Heart left ventricle (tissue), 16 donors: ENCODE data around the gene ANKS3. TPM values are rescaled to one million over a fixed set of nuclear protein-coding genes. Genes with fewer than 3 reads are reported as not detected.

Source experiments
- ATAC-seq, 4 donors: fragments of 200-7000 bp; cut with Tn5 transposase; one replicate each; pipeline ENCODE4 v1.9.1; 2020 to 2022; ENCODE audit warnings: moderate library complexity in 4 of 4, mild to moderate bottlenecking in 3 of 4, moderate number of reproducible peaks in 1 of 4
- DNase-seq, 5 donors: peaks; one replicate each; pipeline ENCODE4 v3.0.0-alpha.2; 2020
- H3K27ac ChIP-seq, 12 donors: fragments of 200-600 bp; sonication (generic) in 4 of 12; one replicate each; pipeline versions ENCODE4 v1.5.0 to v1.8.0; 2016 to 2022; ENCODE audit warnings: mild to moderate bottlenecking in 2 of 12
- H3K27me3 ChIP-seq, 9 donors: fragments of 200-600 bp; sonication (generic) in 2 of 9; one replicate each; pipeline versions ENCODE4 v1.5.1 to v1.8.0; 2016 to 2022; ENCODE audit warnings: mild to moderate bottlenecking in 3 of 9
- H3K36me3 ChIP-seq, 9 donors: fragments of 200-600 bp; sonication (generic) in 2 of 9; one replicate each; pipeline versions ENCODE4 v1.5.0 to v1.8.0; 2018 to 2022; ENCODE audit warnings: mild to moderate bottlenecking in 2 of 9
- H3K4me1 ChIP-seq, 12 donors: fragments of 200-600 bp; sonication (generic) in 4 of 12; one replicate each; pipeline versions ENCODE4 v1.5.0 to v1.8.0; 2016 to 2022; ENCODE audit warnings: mild to moderate bottlenecking in 3 of 12
- H3K4me3 ChIP-seq, 12 donors: fragments of 200-600 bp; sonication (generic) in 4 of 12; one replicate each; pipeline versions ENCODE4 v1.5.0 to v1.8.0; 2017 to 2022; ENCODE audit warnings: mild to moderate bottlenecking in 9 of 12, moderate library complexity in 4 of 12
- H3K9me3 ChIP-seq, 12 donors: fragments of 200-600 bp; sonication (generic) in 4 of 12; one replicate each; pipeline versions ENCODE4 v1.5.0 to v1.8.0; 2016 to 2022; ENCODE audit warnings: mild to moderate bottlenecking in 1 of 12
- POLR2A ChIP-seq, 2 donors: fragments of 450-650 bp; IDR thresholded peaks; one replicate each; pipeline ENCODE4 v1.6.1; 2017; ENCODE audit warnings: antibody characterized with exemption in 2 of 2, mild to moderate bottlenecking in 2 of 2, moderate library complexity in 2 of 2
- WGBS, 4 donors: extraction: QIAGEN DNeasy Blood & Tissue Kit in 2 of 4; methylation state at CpG; one replicate each; pipeline versions ENCODE4 v1.1.5 to v1.1.7; 2013 to 2018; 5-methylcytosine and 5-hydroxymethylcytosine counted together
- intact Hi-C, 10 donors: fragments of 100-400 bp; cut with DNase I; formaldehyde crosslinking; loops; one replicate each; pipeline versions ENCODE4 v1.11.1 to v1.14.2; 2022
- polyA plus RNA-seq, 2 donors: library from polyadenylated mRNA; stranded (reverse); fragments of 200-250 nt; gene quantifications; one replicate each; pipeline ENCODE4 v1.2.3, GENCODE V29; 2013
- total RNA-seq, 9 donors: library from RNA; depleted of rRNA in 2 of 9; stranded (reverse); fragments of >200 nt in 2 of 9; fragmentation: NEBNext Ultra II Directional in 3 of 9; extraction: Animal tissue kit (Norgen Biotek cat#: 25700) in 3 of 9; gene quantifications; one replicate each; pipeline versions ENCODE4 v1.1.0 to v1.2.4, GENCODE V29; 2016 to 2023
- TF ChIP-seq, protein P1 (sequence below), 12 donors: fragments of 200-600 bp; sonication (generic) in 4 of 12; IDR thresholded peaks; one replicate each; pipeline versions ENCODE4 v1.5.0 to v1.8.0; 2018 to 2022; ENCODE audit warnings: antibody characterized with exemption in 12 of 12, mild to moderate bottlenecking in 5 of 12
- donor health status: ischemic (EF 13 %, LVEDD 7.1; RV severe dilation, severe dysfunction).
- donor health status: healthy with polysubstance abuse.
- donor health status: DM: no; HTN: yes; CAD: no.
- donor health status: DM: no; HTN: no; CAD: no.
- donor health status: ischemic (EF 25% LVEDD 6.9; RV normal size, moderate dysfunction).
- donor health status: ischemic (EF 25% LVEDD 5.7; RV mildly dilated, moderate dysfunction).
- donor health status: healthy.
- donor health status: DM: yes; HTN: yes; CAD: no.
- donor health status: ischemic (EF 35%, LVEDD 5.7; RV mildly dilated, moderate dysfunction).
- donor health status: nonischemic (EF 11% LVEDD 7.7; RV severe dilation, severe dysfunction).
- donor health status: DM: yes; HTN: yes; CAD: no.
- donor health status: PGD.
- donor health status: ischemic (EF 29% LVEDD 5.4; RV normal size, mild dysfunction).
- donor health status: nonischemic (EF 23%, LVEDD 6.1; RV moderate dilation, normal function).

The ANKS3 gene
- total and polyA plus RNA-seq, 11 donors, result 5.1 to 12.7 (median 9.2) TPM

DNA sequence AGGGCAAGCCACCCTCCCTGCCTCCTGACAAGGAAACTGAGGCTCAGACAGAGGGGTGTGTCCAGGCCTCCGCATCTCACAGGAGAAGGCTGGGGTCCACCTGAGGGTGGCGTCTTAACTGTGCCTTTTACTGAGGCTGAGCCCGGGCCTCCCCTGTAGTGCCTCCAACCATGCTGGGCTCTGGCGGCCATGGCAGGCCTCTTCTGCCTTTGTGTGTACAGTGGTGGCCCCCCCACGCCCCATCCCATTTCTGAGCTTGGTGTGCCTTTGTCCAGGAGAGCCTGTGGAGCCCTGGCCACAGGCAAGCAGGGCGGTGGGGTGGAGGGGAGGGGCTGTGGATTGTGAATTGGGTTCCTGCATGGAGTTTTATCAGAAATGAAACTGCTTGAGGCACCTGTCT lies 78.3 kb downstream of the ANKS3 start:
- peaks cover 0 to 92% (median 81%) of the 10 kb centered on the region in 9 donors for H3K36me3 ChIP-seq
- intact Hi-C loops, result no loop called here

DNA sequence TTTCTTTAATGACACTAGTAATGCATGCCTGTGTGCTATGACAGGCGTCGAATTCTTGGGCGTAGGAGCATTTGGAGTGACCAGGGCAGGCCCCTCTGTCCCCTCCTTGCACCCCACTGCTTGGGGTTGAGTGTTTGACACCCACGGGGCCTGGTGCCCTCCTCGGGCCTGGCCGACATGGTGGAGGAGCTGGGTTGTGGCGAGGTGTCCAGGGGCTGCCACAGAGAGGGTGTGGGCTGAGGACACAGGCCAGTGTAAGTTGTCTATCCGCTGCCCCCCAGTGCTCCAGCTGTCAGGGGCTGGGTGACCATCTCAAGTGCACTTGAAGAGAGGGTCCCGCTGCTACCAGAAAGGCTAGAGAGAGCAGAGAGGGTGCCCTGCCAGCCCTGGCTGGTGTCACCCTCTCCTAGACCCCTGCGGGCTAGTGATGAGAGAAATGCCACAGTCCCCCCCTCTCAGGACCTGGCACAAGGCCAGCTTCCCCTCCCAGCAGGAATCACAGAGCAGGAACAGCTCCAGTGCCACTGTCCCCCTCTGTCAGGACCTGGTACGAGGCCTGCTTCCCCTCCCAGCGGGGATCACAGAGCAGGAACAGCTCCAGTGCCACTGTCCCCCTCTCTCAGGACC lies 79.0 kb downstream of the ANKS3 start:
- intact Hi-C loops, result no loop called here
- H3K36me3 ChIP-seq, result peaks cover 0 to 100% (median 85%) of the 10 kb centered on the region in 9 donors
- no peak for DNase-seq

More for the DNA sequence above, 78.3 kb downstream of the ANKS3 start:
- TF ChIP-seq POLR2A (IDR thresholded peaks at IDR 0.05), result no peak
- TF ChIP-seq, protein P1, sequence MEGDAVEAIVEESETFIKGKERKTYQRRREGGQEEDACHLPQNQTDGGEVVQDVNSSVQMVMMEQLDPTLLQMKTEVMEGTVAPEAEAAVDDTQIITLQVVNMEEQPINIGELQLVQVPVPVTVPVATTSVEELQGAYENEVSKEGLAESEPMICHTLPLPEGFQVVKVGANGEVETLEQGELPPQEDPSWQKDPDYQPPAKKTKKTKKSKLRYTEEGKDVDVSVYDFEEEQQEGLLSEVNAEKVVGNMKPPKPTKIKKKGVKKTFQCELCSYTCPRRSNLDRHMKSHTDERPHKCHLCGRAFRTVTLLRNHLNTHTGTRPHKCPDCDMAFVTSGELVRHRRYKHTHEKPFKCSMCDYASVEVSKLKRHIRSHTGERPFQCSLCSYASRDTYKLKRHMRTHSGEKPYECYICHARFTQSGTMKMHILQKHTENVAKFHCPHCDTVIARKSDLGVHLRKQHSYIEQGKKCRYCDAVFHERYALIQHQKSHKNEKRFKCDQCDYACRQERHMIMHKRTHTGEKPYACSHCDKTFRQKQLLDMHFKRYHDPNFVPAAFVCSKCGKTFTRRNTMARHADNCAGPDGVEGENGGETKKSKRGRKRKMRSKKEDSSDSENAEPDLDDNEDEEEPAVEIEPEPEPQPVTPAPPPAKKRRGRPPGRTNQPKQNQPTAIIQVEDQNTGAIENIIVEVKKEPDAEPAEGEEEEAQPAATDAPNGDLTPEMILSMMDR (IDR thresholded peaks at IDR 0.05), result no peak
- Histone ChIP-seq H3K27me3 (no peaks in the 10 kb centered on the region), H3K4me3 (no peak overlapping the region), H3K27ac (no peak overlapping the region), H3K9me3 (no peaks in the 10 kb centered on the region), H3K4me1 (peaks cover 0 to 16% (median 11%) of the 10 kb centered on the region in 12 donors)
- no peak for DNase-seq
- ATAC-seq, result no peak
- WGBS, 4 donors, result 96 to 100% (median 98%) methylated on average over 1 to 6 of the region's 6 CpGs

DNA sequence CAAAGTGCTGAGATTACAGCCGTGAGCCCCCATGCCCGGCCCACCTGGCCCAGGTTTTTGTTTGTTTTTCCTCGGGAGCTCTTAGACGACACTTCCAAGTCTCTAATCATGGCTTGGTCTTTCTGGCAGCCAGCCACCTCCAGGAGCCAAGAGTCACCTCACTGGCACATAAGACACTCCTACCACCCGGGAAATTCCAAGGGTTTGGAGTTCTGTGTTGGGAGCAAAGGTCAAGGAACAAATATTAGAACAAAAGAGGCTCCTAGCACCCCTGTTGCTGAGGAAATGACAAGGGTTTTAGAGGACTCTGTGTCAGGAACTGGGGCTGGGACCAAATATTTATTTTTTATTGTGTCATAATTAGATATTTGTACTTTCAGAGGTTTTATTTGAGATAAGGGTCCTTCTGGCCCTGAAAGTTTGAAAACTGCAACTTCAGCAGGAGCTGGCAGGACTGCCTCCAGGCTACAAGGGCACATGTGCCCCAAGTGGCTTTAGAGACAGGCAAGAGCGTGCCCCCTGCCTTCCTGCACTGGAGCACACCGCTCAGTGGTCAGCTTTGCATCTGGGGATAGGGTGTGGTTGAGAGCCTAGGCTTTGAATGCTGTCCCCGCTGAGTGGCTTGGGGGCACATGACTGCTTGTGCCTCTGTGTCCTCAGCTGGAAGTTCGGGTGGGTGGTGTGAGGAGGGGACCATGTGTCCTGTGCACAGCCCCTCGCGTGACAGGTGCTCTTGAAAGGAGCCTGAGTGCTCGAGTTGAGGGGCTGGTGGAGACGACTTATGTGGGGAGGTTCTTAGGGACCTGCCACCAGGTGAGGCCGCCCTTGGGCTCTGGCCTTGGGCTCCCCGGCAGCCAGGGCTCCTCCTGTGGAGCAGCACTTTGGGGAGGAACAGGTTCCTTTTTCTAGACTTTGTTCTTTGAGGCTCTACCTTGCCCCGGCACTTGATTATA lies 79.8 kb downstream of the ANKS3 start:
- intact Hi-C loops, result no loop called here
- TF ChIP-seq, protein P1 (IDR thresholded peaks at IDR 0.05), result no peak
- no peak for TF ChIP-seq POLR2A (IDR thresholded peaks at IDR 0.05)
- H3K27me3 ChIP-seq, result no peaks in the 10 kb centered on the region
- H3K27ac ChIP-seq, result no peak overlapping the region
- ATAC-seq (no peak), DNase-seq (no peak)
- peaks cover 0 to 5% (median 0%) of the 10 kb centered on the region in 12 donors for H3K4me1 ChIP-seq
- peaks cover 0 to 94% (median 84%) of the 10 kb centered on the region in 9 donors for H3K36me3 ChIP-seq
- H3K4me3 ChIP-seq, result no peak overlapping the region
- 75 to 82% (median 76%) methylated on average over 16 of the region's 16 CpGs for WGBS, 4 donors
- no peaks in the 10 kb centered on the region for H3K9me3 ChIP-seq

More for the DNA sequence above, 79.0 kb downstream of the ANKS3 start:
- 73 to 88% (median 79%) methylated on average over 11 to 12 of the region's 12 CpGs for WGBS, 4 donors
- ATAC-seq, result no peak
- TF ChIP-seq POLR2A (IDR thresholded peaks at IDR 0.05), result no peak
- TF ChIP-seq, protein P1 (IDR thresholded peaks at IDR 0.05), result no peak
- no peak overlapping the region for H3K4me3 ChIP-seq
- no peaks in the 10 kb centered on the region for H3K27me3 ChIP-seq
- peaks cover 0 to 12% (median 5%) of the 10 kb centered on the region in 12 donors for H3K4me1 ChIP-seq
- no peaks in the 10 kb centered on the region for H3K9me3 ChIP-seq
- H3K27ac ChIP-seq, result no peak overlapping the region

DNA sequence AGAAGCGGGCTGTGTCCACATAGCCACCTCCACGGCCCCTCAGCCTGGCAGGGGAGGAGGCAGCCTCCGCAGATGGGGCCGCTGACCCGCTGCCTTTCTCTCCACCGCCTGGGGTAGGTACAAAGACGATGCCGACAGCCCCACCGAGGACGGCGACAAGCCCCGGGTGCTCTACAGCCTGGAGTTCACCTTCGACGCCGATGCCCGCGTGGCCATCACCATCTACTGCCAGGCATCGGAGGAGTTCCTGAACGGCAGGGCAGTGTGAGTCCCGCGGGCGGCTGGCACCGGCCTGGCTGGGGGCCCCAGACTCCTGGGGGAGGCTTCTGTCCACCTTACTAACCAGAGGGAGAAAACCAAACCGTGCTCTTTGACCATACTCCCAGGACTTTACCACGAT lies 81.5 kb downstream of the ANKS3 start:
- TF ChIP-seq POLR2A (IDR thresholded peaks at IDR 0.05), result no peak
- TF ChIP-seq, protein P1 (IDR thresholded peaks at IDR 0.05), result no peak
- 93 to 97% (median 95%) methylated on average over 14 to 25 of the region's 25 CpGs for WGBS, 4 donors
- H3K27ac ChIP-seq, result no peak overlapping the region
- no peak overlapping the region for H3K4me3 ChIP-seq
- intact Hi-C loops, result no loop called here
- ATAC-seq, result no peak
- no peaks in the 10 kb centered on the region for H3K9me3 ChIP-seq
- H3K36me3 ChIP-seq, result peaks cover 0 to 83% (median 67%) of the 10 kb centered on the region in 9 donors
- peaks cover 0 to 5% (median 0%) of the 10 kb centered on the region in 12 donors for H3K4me1 ChIP-seq
- no peak for DNase-seq
- no peaks in the 10 kb centered on the region for H3K27me3 ChIP-seq
